Stimulated activated naive CD8-positive, alpha-beta T cell treated with anti-CD3 and anti-CD28 coated beads, Interleukin-15, Interleukin-2, amounts not matched to agents 100 ng/mL and 50 ng/mL, for 24 hours (primary cell): ENCODE measurements around the gene DDAH2.

ENCODE experiments used
- H3K27ac Mint-ChIP-seq: one replicate; pipeline ENCODE4 v1.8.0; 2021; ENCODE audit warnings: mild to moderate bottlenecking, mixed read lengths
- H3K27me3 Mint-ChIP-seq: one replicate; pipeline ENCODE4 v1.8.0; 2021; ENCODE audit warnings: mixed read lengths
- H3K36me3 Mint-ChIP-seq: one replicate; pipeline ENCODE4 v1.8.0; 2021; ENCODE audit warnings: low read depth, mixed read lengths
- H3K4me1 Mint-ChIP-seq: one replicate; pipeline ENCODE4 v1.8.0; 2021; ENCODE audit warnings: low read depth, mixed read lengths
- H3K4me3 Mint-ChIP-seq: one replicate; pipeline ENCODE4 v1.8.0; 2021; ENCODE audit warnings: mild to moderate bottlenecking, mixed read lengths
- H3K9me3 Mint-ChIP-seq: one replicate; pipeline ENCODE4 v1.8.0; 2021; ENCODE audit warnings: mixed read lengths

DDAH2 gene, protein sequence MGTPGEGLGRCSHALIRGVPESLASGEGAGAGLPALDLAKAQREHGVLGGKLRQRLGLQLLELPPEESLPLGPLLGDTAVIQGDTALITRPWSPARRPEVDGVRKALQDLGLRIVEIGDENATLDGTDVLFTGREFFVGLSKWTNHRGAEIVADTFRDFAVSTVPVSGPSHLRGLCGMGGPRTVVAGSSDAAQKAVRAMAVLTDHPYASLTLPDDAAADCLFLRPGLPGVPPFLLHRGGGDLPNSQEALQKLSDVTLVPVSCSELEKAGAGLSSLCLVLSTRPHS

DNA sequence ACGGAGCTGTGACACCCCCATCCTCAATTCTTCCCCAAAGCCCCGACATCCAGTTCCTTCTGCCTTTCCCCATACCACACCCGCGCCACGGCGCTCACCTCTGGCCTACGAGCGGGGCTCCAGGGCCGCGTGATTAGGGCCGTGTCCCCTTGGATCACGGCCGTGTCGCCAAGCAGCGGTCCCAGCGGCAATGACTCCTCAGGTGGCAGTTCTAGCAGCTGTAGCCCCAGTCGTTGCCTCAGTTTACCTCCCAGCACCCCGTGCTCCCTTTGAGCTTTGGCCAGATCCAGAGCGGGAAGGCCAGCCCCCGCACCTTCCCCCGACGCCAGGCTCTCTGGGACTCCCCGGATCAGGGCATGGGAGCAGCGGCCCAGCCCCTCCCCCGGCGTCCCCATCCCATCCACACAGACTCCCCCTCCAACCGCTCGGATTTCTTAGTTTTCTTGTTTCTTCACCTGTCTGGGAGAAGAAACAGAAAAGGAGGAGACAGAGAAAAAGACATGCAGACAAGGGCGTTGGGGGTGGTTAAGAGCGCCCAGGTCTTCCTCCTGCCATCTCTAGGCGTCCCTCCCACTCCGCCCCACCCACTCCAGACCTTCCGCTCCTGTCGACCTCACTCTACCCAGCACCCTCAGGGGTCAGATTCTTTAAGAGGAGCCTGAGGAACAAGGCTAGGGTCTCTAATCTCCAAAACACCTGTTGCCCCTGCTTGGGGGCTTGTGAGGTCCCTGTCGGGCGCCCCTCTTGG is at the start of gene DDAH2:
DDAH2 (minus strand) TSS at position 533 of the 748 bp plus-strand sequence; CDS start at position 395, 138 bp downstream.
- peak within 1 kb of the TSS; percentile 85 for H3K4me3 Mint-ChIP-seq
- no peaks in the 10 kb centered on the region for H3K27me3 Mint-ChIP-seq
- H3K36me3 Mint-ChIP-seq: peaks cover 52% of the 10 kb centered on the region
- peaks cover 66% of the 10 kb centered on the region for H3K4me1 Mint-ChIP-seq
- H3K27ac Mint-ChIP-seq: peak within 1 kb of the TSS; percentile 49
- H3K9me3 Mint-ChIP-seq: no peaks in the 10 kb centered on the region

DNA sequence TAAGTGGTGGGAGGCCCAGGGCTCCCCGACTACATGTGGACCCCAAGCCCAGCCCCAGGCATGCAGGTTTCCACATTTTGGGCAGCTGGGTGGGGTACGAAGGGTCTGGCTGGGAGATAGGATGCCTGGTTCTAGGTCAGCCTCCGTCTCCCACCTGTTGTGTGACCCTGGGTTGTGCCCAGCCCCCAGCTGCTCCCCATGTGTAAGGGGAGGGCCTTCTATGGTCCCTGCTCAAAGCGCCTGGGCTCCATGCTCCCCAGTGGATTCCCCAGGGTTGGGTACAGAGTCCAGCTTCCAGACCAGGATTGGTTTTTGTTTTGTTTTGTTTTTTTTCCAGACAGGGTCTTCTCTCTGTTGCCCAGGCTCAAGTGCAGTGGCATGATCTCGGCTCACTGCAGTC is 49.1 kb upstream of the DDAH2 start:
- no peaks in the 10 kb centered on the region for H3K9me3 Mint-ChIP-seq
- peaks cover 40% of the 10 kb centered on the region for H3K4me1 Mint-ChIP-seq
- H3K27me3 Mint-ChIP-seq: no peaks in the 10 kb centered on the region
- H3K4me3 Mint-ChIP-seq: no peak overlapping the region
- H3K27ac Mint-ChIP-seq: no peak overlapping the region
- peaks cover 31% of the 10 kb centered on the region for H3K36me3 Mint-ChIP-seq

DNA sequence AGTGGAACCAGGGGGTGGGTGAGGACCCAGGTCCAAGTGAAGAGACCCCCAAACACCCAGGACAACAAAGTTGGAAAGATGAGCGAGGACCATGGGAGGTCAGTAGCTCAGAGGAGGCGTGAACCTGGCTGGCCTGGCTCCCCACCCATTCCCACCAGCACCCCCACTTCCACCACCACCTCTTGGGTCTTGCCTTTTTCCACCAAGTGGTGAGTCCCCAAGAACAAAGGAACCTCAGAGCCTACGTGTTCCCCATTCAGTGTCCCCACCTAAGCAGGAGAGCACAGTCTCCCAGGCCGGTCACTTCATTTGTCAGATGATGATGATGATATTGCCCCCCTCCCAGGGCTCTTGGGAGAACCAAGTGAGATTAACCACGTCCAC is 48.6 kb upstream of the DDAH2 start:
- Mint-ChIP-seq H3K9me3 (no peaks in the 10 kb centered on the region), H3K27ac (no peak overlapping the region), H3K4me1 (peaks cover 45% of the 10 kb centered on the region), H3K4me3 (peak overlapping the region; percentile 26), H3K36me3 (peaks cover 26% of the 10 kb centered on the region), H3K27me3 (no peaks in the 10 kb centered on the region)

DNA sequence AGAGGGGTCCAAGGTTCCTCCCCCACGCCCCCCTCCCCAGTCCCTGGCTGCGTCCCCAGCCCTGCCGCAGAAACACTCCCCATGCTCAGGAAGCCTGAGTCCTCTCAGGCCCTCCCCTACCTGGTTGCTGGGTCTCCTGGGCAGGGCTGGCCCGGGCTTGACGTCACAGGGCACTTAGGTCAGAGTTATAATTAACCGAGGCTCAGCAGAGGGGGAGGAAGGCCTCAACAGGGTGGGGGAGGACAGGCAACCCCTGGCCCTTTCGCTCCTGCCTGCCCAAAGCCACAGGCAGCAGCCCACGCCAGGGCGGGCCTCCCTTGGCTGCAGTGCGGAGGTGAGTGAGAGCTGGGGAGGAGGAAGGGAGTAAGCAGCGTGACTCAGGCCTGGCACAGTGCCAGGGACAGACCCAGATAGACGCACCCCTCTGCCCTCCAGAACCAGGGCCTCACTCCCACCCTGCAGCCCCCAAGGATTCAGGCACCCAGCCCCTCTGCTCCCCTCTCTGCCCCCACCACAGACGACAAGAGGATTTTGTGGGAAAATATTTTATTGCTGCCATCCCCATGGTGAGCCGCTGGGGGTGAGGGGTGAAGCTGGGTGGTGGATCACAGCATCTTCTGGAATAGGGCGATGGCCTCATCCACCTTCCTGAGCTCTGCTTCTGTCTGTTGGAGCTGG is 48.0 kb upstream of the DDAH2 start, which contains the start of gene VWA7:
VWA7 (minus strand) TSS at position 340 of the 678 bp plus-strand sequence. CDS start 549 bp downstream, outside the sequence.
- Mint-ChIP-seq H3K27ac (peak within 1 kb of the TSS; percentile 87), H3K9me3 (no peaks in the 10 kb centered on the region), H3K36me3 (peaks cover 25% of the 10 kb centered on the region), H3K27me3 (no peaks in the 10 kb centered on the region), H3K4me1 (peaks cover 50% of the 10 kb centered on the region), H3K4me3 (peak within 1 kb of the TSS; percentile 26)

DNA sequence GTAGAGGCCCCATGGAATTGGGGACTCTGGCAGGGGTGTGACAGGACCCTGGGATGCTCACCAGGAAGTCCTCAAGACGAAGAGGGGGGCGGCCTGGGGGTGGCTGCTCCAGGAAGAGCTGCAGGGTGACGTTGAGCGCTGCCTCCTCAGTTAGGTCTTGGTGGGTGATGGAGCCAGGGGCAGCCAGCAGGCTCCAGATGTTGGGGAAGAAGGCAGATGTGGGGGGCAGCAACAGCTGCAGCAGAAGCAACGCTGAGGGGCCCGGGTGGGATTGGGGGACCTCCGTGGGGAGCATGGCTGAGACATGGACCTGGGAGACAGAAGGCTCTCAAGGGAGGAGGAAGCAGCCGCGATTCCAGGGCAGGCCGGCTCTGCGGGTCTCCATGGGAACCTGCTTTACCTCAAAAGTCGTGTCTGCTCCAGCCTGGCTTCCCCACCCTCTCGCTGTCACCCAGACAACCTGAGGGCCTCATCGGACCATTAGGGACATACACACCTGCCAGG is 47.4 kb upstream of the DDAH2 start:
- H3K27ac Mint-ChIP-seq: peak overlapping the region; percentile 87
- H3K36me3 Mint-ChIP-seq: peaks cover 25% of the 10 kb centered on the region
- no peaks in the 10 kb centered on the region for H3K27me3 Mint-ChIP-seq
- no peaks in the 10 kb centered on the region for H3K9me3 Mint-ChIP-seq
- H3K4me1 Mint-ChIP-seq: peaks cover 55% of the 10 kb centered on the region
- peak overlapping the region; percentile 26 for H3K4me3 Mint-ChIP-seq

DNA sequence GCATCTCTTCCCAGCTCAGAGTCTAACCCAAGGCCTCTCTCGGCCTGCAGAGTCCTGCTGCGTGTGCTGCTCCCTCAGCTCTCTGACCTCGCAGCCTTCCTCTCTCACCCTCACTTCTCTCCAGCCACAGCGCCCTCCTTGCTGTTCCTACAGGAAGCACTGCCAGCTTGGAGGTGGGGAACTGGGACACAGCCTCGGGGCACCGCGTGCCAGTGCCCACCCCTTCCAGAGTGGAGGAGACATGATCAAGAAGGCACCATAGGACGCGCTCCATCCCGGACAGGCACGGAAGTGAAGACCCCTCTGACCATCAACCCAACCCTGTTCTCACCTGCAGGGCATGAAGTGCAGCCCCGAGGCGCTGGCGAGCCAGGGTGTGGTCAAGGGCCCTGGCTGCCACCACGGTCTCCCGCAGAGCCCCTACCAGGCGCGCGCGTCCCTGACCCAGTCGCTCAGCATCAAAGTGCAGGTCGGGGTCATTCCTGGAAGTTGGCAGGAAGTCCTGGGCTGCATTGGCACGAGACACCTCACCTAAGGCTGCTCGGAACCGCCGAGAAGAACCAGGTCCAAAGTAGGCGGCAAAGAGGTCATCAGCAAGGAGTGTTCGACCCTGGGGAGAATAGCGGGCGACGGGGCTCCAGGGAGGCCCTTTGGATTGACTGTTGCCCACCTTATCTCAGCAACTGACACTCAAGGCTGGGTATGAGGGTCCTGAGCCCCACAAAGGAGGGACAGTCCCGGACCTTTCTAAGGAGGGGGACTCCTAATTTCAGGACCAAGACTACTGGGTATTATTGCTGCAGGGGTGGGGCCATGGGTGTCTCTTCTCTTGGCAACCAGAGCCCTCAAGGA is 46.8 kb upstream of the DDAH2 start:
- Mint-ChIP-seq H3K4me3 (no peak overlapping the region), H3K27me3 (no peaks in the 10 kb centered on the region), H3K9me3 (no peaks in the 10 kb centered on the region), H3K36me3 (peaks cover 25% of the 10 kb centered on the region), H3K4me1 (peaks cover 61% of the 10 kb centered on the region), H3K27ac (peak overlapping the region; percentile 87)

DNA sequence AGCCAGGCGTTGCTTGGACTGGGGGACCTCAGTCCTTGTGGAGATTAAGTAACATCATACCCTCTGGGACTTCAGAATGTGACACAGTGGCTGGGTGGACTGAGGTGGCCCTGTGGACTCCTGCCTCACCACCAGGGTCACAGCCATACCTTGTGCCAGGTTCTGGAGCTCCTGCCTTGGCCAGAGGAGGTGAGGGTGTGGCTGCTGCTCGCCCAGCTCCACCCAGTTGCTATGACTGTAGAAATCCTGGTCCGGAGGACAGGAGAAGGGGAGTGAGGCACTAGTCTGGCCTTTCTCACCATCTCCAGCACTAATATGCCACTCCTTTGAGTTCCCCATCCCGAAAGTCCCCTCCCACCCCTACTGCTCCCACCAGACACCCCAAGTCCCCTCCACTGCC is 46.1 kb upstream of the DDAH2 start:
- Mint-ChIP-seq H3K27me3 (no peaks in the 10 kb centered on the region), H3K36me3 (peaks cover 18% of the 10 kb centered on the region), H3K4me1 (peaks cover 61% of the 10 kb centered on the region), H3K9me3 (no peaks in the 10 kb centered on the region), H3K4me3 (no peak overlapping the region), H3K27ac (no peak overlapping the region)

DNA sequence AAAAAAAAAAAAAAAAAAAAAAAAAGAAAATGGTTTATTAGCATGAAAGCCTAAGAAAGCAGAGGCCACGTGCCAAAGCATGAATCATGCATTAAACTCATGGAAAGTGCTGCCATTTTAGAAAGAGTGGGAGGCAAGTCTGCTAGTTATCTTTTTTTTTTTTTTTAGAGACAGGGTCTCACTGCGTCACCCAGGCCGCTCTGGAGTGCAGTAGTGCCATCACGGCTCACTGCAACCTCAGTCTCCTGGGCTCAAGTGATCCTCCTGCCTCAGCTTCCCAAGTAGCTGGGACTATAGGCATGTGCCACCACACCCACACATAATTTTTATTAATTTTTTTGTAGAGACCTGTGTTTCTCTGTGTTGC is 42.9 kb upstream of the DDAH2 start:
- Mint-ChIP-seq H3K36me3 (peaks cover 5% of the 10 kb centered on the region), H3K27me3 (no peaks in the 10 kb centered on the region), H3K9me3 (no peaks in the 10 kb centered on the region), H3K4me1 (peaks cover 56% of the 10 kb centered on the region), H3K27ac (peak overlapping the region; percentile 67), H3K4me3 (peak overlapping the region; percentile 43)

DNA sequence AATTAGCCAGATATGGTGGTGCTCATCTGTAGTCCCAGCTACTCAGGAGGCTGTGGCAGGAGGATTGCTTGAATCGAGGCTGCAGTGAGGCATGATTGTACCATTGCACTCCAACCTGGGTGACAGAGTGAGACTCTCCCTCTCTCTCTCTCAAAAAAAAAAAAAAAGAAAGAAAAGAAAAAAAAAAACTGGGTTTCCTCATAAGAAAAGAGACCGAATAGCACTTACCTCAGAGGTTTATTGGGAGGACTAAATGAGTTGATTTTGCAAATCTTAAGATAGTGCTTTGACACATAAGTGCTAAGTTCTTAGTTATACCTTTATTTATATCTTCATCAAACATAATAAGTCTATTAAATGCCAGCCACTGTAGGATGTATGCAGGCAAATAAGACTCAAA is 41.8 kb upstream of the DDAH2 start:
- Mint-ChIP-seq H3K27ac (no peak overlapping the region), H3K4me1 (peaks cover 45% of the 10 kb centered on the region), H3K4me3 (no peak overlapping the region), H3K9me3 (no peaks in the 10 kb centered on the region), H3K27me3 (no peaks in the 10 kb centered on the region), H3K36me3 (peaks cover 5% of the 10 kb centered on the region)

DNA sequence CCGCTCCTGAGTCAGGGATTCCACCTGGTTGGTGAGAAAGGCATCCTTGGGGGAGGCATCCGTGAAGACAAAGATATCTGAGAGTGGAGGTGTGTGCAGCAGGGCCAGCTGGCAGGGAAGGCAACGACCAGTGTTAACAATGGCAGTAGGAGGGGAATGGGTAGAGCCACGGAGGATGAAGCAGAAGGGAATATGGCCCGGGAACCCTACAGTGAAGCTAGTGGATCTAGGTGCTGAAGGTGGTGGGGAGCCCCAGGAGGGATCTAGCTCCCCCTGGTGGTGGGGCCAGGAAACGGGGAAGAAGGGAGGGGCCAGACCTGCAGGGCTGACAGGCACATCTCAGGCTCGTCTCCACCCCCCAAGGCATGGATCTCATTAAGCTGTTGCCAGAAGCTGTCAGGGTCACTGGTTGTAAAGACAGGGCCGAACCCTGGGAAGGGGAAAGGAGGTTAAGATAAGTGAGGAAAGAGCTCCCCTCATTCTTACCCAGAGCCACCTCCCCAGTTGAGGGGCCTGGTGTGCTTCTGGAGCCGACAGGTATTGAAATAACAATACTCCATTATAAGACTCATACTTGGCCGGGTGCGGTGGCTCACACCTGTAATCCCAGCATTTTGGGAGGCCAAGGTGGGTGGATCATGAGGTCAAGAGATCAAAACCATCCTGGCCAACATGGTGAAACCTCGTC is 40.7 kb upstream of the DDAH2 start:
- H3K27ac Mint-ChIP-seq: no peak overlapping the region
- no peaks in the 10 kb centered on the region for H3K9me3 Mint-ChIP-seq
- no peaks in the 10 kb centered on the region for H3K27me3 Mint-ChIP-seq
- peaks cover 6% of the 10 kb centered on the region for H3K36me3 Mint-ChIP-seq
- no peak overlapping the region for H3K4me3 Mint-ChIP-seq
- H3K4me1 Mint-ChIP-seq: peaks cover 38% of the 10 kb centered on the region

DNA sequence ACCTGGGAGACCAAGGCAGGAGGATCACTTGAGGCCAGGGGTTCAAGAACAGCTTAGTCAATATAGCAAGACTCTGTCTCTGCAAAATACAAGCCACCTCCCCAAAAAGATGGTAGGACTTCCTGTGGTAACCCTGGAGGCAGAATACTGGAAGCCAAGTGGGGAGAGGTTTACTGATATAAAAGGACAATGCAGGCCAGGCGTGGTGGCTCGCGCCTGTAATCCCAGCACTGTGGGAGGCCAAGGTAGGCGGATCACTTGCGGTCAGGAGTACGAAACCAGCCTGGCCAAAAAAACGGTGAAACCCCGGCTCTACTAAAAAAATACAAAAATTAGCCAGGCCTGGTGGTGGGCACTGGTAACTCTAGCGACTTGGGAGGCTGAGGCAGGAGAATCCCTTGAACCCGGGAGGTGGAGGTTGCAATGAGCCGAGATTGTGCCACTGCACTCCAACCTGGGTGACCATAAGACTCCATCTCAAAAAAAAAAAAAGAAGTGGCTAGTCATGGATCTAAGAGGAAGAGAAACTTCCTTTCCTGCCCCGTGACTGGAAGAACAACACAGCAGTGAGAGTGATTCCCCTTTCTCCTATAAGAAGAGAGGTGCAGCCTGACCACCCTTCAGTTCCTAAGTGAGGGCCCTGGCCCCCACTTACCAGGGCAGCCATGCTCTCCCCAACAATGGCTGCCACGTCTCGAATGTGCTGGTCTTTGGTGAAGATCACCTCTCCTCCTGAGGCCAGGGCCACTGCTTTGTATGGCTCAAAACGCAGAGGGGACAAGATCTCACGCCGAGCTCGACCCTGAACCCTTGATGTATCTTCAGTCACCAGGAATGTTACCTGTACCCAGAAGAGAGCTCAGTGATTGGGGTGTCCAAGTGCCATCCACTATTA is 39.5 kb upstream of the DDAH2 start:
- no peak overlapping the region for H3K27ac Mint-ChIP-seq
- peaks cover 35% of the 10 kb centered on the region for H3K4me1 Mint-ChIP-seq
- H3K36me3 Mint-ChIP-seq: peaks cover 15% of the 10 kb centered on the region
- H3K4me3 Mint-ChIP-seq: no peak overlapping the region
- H3K27me3 Mint-ChIP-seq: no peaks in the 10 kb centered on the region
- no peaks in the 10 kb centered on the region for H3K9me3 Mint-ChIP-seq

DNA sequence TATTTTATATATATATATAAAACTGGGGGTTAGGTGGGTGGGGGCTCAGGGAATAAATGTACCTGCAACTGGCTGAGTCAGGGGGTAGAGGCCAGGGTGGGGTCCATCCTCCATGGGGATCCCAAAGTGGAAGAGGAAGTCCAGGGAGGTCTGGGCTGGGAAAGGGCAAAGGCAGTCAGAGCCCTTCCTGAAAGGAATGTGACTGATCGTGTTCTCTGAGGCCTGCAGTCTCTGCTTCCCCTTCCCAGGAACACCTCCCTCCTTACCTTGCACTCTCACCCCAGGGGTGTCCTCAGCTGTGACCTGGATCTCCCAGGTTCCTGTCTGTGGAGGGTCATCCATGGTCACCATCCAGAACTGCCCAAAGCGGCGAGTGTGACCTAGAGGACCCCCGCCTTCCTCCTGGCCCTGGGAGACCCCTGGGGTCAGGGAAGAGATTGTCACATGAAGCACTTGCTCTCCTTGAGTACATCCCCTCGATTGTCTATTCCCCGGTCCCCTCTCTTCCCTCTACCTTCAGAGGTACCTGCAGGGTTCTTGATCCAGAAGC is 38.1 kb upstream of the DDAH2 start:
- Mint-ChIP-seq H3K27me3 (no peaks in the 10 kb centered on the region), H3K4me3 (no peak overlapping the region), H3K9me3 (no peaks in the 10 kb centered on the region), H3K27ac (no peak overlapping the region), H3K4me1 (peaks cover 21% of the 10 kb centered on the region), H3K36me3 (peaks cover 27% of the 10 kb centered on the region)
